ENCODE measurements around the gene GPS1.

The GPS1 gene

DNA sequence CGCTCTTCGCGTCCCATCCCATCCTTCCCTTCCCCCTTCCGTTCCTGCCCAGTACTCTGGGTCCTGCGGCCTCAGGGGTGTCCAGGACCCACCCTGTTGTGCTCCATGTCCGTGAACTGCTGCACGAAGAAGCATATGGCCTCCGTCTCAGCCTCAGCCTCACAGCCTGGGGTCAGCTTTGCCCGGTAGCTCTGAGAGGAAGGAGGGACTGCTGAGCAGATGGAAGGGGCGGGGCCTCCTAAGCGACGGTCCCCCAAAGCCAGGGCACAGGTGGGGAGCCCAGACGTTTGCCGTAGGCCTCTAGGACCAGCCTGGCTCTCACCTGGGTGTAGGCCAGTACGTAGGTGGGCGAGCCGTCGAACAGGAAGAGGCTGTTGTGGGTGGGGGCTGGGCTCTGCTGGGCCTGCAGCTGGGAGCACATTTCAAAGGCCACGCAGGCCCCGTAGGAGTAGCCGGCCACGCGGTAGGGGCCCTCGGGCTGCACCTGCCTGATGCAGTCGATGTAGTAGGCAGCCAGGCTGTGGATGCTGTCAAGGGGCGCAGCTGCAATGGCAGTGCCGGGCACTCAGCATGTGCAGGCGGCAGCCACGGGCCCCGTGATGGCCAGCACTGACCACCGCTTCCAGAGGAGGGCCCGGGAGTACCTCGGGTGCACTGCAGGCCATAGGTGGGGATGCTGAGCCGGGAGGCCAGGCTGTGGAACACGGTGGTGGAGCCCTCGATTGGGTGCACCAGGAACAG, 28.5 kb downstream of the GPS1 start:
- DNase-seq, result no peak

GRCh38 chr17:82080789-82081464, 29.2 kb downstream of the GPS1 start:
- DNase-seq, result no peak

- DNase-seq, result no peak
These were observed 29.8 kb downstream of the GPS1 start for GRCh38 chr17:82081546-82081945.

GRCh38 chr17:82081966-82082365, 30.3 kb downstream of the GPS1 start:
- DNase-seq, result no peak

GRCh38 chr17:82082456-82082855, 30.8 kb downstream of the GPS1 start:
- no peak for DNase-seq

- no peak for DNase-seq
These were observed 31.3 kb downstream of the GPS1 start for GRCh38 chr17:82083009-82083408.

DNA sequence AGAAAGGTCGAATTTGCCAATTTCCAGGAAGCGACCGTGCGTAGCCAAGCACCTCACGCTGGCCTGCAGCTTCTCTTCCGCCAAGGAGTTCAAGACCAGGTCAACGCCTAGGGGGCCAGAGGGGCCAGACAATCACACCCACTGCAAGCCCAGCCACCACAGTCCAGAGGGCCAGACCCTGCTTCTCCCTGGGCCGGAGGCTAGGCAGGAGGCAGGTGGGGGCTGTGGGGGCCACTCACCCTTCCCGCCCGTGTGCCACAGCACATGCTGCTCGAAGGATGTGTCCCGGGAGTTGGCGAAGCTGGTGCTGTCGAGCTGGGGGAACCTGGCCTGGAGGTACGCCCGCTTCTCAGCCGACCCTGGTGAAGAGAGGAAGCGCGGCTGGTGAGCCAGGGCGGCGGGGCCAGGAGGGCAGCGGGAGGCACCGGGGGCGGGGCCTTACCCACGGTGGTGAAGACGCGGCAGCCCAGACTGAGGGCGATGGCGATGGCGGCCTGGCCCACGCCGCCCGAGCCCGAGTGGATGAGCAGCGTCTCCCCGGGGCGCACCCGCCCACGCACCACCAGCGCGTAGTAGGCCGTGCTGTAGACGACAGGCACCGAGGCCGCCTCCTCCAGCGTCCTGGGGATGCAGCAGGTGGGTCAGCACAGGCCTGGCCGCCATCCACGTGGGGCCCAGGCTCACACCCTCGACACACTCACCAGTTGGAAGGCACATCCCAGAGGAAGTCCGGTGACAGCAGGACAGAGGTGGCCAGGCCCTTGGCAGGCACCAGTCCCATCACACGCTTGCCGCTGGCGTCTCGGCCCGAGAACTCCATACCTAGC, 32.0 kb downstream of the GPS1 start:
- DNase-seq, result no peak

DNA sequence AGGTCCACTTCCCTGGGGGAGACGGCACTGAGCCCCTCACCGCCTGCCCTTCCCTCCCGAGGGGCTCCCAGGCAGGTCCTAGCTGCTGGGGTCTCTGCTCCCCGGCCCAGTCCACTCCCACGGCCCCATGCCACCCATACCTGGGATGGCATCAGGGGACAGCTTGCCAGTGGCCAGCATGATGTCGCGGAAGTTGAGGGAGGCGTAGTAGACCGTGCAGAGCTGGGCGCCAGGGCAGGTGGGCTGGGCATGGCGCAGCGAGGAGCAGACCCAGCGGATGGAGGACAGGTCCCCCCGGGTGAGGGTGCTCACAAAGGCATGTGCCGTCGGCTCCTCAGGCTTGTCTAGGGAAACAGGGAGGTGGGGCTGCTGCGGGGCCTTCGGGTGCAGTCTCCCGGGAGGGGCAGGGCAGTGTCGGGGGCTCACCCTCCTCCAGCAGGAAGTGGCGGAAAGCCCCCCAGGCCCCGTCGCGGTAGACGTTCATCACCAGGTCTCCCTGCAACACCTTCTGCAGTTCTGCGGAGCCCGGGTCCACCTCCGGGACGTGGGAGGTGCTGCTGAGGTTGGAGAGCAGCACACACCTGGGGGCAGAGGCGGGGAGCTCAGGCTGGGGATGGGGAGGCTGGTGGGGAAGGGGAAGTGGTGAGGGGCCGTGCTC, 32.8 kb downstream of the GPS1 start:
- DNase-seq, result no peak

DNA sequence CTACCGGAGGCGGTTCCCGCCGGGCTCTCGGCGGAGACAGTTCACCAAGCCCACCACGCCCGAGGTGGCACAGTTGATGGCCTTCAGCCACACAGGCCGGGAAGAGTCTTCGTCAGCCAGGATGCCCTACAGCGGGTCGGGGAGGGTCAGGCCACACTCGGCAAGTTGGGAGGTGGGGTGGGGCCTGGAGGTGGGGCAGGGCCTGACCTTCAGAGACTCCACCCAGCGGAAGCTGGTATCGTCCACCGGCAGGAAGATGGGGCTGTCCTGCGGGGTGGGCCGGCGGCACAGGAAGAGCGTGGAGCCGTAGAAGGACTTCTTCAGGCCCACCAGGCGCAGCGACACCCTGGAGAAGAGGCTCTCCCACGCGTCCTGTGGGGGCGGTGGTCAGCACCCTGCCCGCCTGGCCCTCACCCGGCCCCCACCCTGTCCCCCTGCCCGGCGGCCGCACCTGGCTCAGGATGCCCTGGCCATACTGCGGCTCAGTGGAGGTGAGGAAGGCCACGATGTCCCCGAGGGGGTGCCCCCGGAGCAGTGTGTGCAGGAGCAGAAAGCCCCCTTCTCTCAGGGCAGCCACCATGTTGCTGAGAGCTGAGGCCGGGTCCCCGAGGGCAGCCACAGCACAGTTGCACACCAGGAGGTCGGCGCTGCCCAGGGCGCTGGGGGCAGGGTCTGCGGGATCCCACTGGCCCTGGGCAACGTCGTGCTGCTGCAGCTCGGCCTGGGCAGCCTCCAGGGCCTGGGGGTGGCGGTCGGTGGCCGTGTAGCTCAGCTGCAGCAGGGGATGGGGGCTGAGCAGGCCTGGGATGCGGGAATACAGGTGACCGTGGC, 33.5 kb downstream of the GPS1 start:
- DNase-seq, result no peak

GRCh38 chr17:82085931-82086764, 34.5 kb downstream of the GPS1 start:
- DNase-seq, result no peak

GRCh38 chr17:82086941-82087906, 35.5 kb downstream of the GPS1 start:
- no peak for DNase-seq

DNA sequence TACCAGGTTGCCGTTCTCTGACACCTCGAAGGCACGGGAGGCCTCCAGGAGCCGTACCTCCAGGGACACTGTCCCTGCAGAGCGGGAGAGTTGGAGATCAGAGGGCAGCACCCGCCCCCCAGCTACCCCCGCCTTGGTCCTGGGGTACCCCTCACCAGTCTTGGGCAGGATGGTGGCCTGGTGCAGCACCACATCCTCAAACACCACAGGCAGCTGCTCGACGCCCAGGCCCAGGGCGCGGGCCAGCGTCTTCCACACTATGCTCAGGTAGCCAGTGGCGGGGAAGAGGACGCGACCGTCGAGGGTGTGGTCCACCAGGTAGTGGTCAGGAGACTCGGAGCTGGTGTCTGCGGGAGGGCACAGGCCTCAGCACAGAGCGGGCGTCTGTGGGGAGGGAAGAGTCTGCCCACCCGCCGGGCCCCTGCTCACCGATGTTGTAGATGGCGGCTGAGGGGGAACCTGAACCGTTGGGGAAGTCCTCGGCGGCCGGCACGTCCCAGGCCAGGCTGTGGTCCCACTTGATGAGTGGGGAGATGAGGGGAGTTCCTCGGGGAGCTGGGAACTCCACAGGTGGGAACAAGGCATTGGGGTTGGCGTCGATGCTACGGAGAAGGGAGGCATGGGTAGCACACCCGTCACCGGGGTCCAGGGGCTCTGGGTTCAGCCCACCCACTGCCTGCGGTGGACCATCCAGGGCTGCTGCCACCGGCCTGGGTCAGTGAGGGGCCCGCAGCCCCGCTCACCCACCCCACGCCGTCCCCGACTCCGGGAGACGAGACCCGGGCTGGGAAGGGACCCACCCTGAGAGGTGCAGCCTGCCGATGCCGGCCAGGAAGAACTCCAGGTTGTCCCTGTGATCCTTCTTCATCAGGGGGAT, 36.5 kb downstream of the GPS1 start:
- no peak for DNase-seq

- DNase-seq, result no peak
These were observed 37.4 kb downstream of the GPS1 start for GRCh38 chr17:82088838-82089722.

- DNase-seq, result no peak
These were observed 38.2 kb downstream of the GPS1 start for GRCh38 chr17:82089723-82090548.

DNA sequence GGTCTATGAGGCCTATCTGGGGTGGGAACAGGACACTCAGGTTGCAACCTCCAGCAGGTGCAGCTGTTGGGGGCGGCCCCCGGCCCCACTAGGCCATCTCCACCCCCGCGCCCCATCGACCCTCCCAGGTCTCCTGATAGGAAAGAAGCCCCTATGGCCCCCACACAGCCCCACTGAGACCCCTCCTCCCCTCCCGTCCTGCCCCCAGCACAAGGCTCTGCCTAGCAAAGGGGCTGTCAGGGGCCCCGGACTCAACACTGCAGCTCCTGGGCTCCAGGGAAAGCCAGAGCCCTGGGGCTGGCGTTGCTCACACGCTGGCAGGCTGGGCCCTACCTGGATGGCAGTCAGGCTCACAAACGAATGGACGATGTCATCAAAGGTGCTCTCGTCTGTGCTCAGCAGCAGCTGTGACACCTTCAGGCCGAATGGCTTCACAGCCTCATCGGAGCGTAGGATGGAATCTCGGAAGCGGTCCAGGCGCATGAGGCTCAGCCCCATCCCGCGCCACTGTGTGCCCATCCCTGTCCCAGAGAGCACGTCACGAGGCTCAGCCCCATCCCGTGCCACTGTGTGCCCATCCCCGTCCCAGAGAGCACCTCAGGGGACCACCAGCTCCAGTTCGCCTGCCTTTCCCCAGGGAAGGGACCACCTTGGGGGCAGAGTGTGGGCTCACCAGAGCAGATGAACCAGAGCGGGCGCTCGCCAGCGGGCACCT, 39.0 kb downstream of the GPS1 start:
- no peak for DNase-seq
